HG02943 (cell line): ENCODE results near the gene RUFY3.
"Not testable (repeated sequence)": the region's sequence is repeated elsewhere in the genome, so short reads cannot be mapped to it uniquely, and the experiment has no call there.

ENCODE experiments used
- ATAC-seq: cut with Tn5 transposase; IDR thresholded peaks from one replicate; pipeline ENCODE4 v1.9.1; 2021; ENCODE audit warnings: mild to moderate bottlenecking, low read depth, moderate library complexity; ENCODE audit not compliant: unreplicated experiment

RUFY3 gene

GRCh38 chr4:70768301-70768948, 46.7 kb downstream of the RUFY3 start:
- ATAC-seq, result no peak

- ATAC-seq, result not testable (repeated sequence)
Observed at GRCh38 chr4:70769396-70769795, 47.6 kb downstream of the RUFY3 start.

- ATAC-seq, result no peak
Observed at GRCh38 chr4:70772929-70773555, 51.3 kb downstream of the RUFY3 start.

- ATAC-seq, result no peak
Observed at GRCh38 chr4:70778888-70779422, 57.2 kb downstream of the RUFY3 start.

- no peak for ATAC-seq
Observed at GRCh38 chr4:70783096-70783495, 61.3 kb downstream of the RUFY3 start.

- ATAC-seq, result no peak
Observed at GRCh38 chr4:70787496-70787895, 65.7 kb downstream of the RUFY3 start.

- no peak for ATAC-seq
Observed at GRCh38 chr4:70788733-70789132, 67.0 kb downstream of the RUFY3 start.

GRCh38 chr4:70793626-70794025, 71.9 kb downstream of the RUFY3 start:
- ATAC-seq, result no peak

GRCh38 chr4:70801265-70801809, 79.6 kb downstream of the RUFY3 start:
- ATAC-seq, result no peak

- ATAC-seq, result no peak
Observed at GRCh38 chr4:70802928-70803580, 81.3 kb downstream of the RUFY3 start.

GRCh38 chr4:70808151-70808550, 86.4 kb downstream of the RUFY3 start:
- no peak for ATAC-seq

GRCh38 chr4:70815370-70815769, 93.6 kb downstream of the RUFY3 start:
- ATAC-seq, result no peak

GRCh38 chr4:70816894-70817293, 95.1 kb downstream of the RUFY3 start:
- ATAC-seq, result no peak

GRCh38 chr4:70818173-70818855, 96.5 kb downstream of the RUFY3 start:
- ATAC-seq, result no peak

- no peak for ATAC-seq
Observed at GRCh38 chr4:70818921-70819320, 97.2 kb downstream of the RUFY3 start.

- no peak for ATAC-seq
Observed at GRCh38 chr4:70829015-70829414, 107.3 kb downstream of the RUFY3 start.

GRCh38 chr4:70829492-70829891, 107.7 kb downstream of the RUFY3 start:
- ATAC-seq, result no peak

GRCh38 chr4:70830054-70830453, 108.3 kb downstream of the RUFY3 start:
- ATAC-seq, result no peak

GRCh38 chr4:70831293-70831692, 109.5 kb downstream of the RUFY3 start:
- ATAC-seq, result no peak

GRCh38 chr4:70833675-70834074, 111.9 kb downstream of the RUFY3 start:
- no peak for ATAC-seq

GRCh38 chr4:70836081-70836480, 114.3 kb downstream of the RUFY3 start:
- no peak for ATAC-seq
